ENCODE data around the gene ZNF618. TPM values are rescaled to one million over a fixed set of nuclear protein-coding genes. Genes with fewer than 3 reads are reported as not detected.

ZNF618 gene
- total RNA-seq, 4 donors from 2014 or later, result 0.26 to 1.2 (median 1.0) TPM

DNA sequence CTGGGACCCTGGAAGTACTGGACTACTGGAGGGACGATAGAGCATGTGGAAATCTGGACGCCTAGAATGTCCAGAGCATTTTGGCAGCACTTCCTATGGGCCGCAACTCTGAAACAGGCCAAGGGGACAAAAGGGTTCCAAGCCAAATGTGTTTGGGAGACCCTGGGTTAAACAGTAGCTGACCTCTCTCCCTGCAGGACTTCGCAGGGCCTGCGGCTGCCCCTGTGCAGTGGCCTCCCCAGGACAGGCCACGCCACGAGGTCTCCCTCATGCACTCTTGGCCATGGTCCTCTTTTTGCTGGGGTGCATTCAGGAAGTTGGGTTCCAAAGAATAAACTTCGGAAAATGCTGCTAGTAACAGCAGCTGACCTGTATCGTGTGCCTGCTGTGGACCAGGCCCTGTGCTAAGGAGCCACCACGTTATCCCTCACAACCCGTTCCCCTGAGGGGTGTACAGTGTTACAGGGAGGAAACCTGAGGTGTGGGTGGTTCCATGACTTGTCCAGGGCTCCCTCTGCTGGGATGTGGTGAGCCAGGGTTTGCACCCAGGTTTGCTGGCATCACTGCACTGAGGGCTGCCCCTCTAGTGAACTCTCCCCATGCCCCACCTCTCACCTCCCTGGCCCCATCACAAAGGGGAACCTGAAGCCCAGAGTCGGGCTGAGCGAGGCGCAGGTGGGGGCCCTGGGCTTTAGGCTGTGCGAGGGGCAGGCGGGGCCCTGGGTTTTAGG is 122.6 kb downstream of the ZNF618 start:
- TF ChIP-seq, protein P1, sequence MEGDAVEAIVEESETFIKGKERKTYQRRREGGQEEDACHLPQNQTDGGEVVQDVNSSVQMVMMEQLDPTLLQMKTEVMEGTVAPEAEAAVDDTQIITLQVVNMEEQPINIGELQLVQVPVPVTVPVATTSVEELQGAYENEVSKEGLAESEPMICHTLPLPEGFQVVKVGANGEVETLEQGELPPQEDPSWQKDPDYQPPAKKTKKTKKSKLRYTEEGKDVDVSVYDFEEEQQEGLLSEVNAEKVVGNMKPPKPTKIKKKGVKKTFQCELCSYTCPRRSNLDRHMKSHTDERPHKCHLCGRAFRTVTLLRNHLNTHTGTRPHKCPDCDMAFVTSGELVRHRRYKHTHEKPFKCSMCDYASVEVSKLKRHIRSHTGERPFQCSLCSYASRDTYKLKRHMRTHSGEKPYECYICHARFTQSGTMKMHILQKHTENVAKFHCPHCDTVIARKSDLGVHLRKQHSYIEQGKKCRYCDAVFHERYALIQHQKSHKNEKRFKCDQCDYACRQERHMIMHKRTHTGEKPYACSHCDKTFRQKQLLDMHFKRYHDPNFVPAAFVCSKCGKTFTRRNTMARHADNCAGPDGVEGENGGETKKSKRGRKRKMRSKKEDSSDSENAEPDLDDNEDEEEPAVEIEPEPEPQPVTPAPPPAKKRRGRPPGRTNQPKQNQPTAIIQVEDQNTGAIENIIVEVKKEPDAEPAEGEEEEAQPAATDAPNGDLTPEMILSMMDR (IDR thresholded peaks at IDR 0.05 in 4 of 5, conservative IDR thresholded peaks at IDR 0.05 in 1 of 5), result no peak
- no peak for TF ChIP-seq POLR2A (IDR thresholded peaks at IDR 0.05)
- in situ Hi-C loops (cut with MboI; ENCODE audit: low sequenced_read_pairs in 4 of 4) (no loop called here), intact Hi-C loops (cut with DNase I; ENCODE audit: low total_unique reads) (no loop called here)
- DNase-seq (no peak), ATAC-seq (no peak)
- H3K4me3 ChIP-seq, result no peak overlapping the region
- H3K9me3 ChIP-seq, result no peaks in the 10 kb centered on the region
- H3K36me3 ChIP-seq, result no peaks in the 10 kb centered on the region
- H3K27ac ChIP-seq, result no peak overlapping the region
- H3K4me1 ChIP-seq, result peaks cover 10 to 15% of the 10 kb centered on the region in 2 donors
- H3K27me3 ChIP-seq, result no peaks in the 10 kb centered on the region

- ATAC-seq (peak in 1 of 2 donors; percentile 51), DNase-seq (no peak)
- Histone ChIP-seq H3K4me1 (peaks cover 2 to 15% of the 10 kb centered on the region in 2 donors), H3K9me3 (no peaks in the 10 kb centered on the region), H3K4me3 (no peak overlapping the region), H3K27ac (peak overlapping the region in 1 of 4 donors; percentile 64), H3K36me3 (no peaks in the 10 kb centered on the region), H3K27me3 (no peaks in the 10 kb centered on the region)
- in situ Hi-C loops (cut with MboI; ENCODE audit: low sequenced_read_pairs in 4 of 4) (no loop called here), intact Hi-C loops (cut with DNase I; ENCODE audit: low total_unique reads) (no loop called here)
- TF ChIP-seq, protein P1 (IDR thresholded peaks at IDR 0.05 in 4 of 5, conservative IDR thresholded peaks at IDR 0.05 in 1 of 5), result no peak
- no peak for TF ChIP-seq POLR2A (IDR thresholded peaks at IDR 0.05)
Measured at GRCh38 chr9:113999256-114000062, 123.3 kb downstream of the ZNF618 start.

DNA sequence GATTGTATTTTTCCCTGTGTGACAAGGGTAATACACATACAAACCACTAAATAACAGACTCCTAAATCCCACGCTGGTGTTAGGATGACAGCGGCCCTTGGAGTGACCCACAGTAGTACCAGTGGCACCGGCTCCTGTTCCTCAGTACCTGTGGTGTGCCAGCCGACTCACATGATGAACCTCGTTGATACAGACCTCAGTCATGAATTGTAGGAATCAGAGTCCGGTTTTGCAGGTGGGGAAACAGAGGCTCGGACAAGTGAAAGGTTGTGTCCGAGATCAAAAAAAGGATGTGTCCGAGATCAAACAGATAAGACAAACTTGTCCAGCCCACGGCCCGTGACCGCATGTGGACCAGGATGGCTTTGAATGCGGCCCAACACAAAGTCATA is 124.0 kb downstream of the ZNF618 start:
- intact Hi-C loops (cut with DNase I; ENCODE audit: low total_unique reads), result no loop called here
- TF ChIP-seq, protein P1 (IDR thresholded peaks at IDR 0.05 in 4 of 5, conservative IDR thresholded peaks at IDR 0.05 in 1 of 5), result no peak
- no peak for TF ChIP-seq POLR2A (IDR thresholded peaks at IDR 0.05)
- no peak overlapping the region for H3K4me3 ChIP-seq
- H3K36me3 ChIP-seq, result no peaks in the 10 kb centered on the region
- ATAC-seq (peak in 1 of 2 donors; percentile 46), DNase-seq (no peak)
- H3K9me3 ChIP-seq, result no peaks in the 10 kb centered on the region
- H3K4me1 ChIP-seq, result peaks cover 0 to 18% of the 10 kb centered on the region in 2 donors
- in situ Hi-C loops (cut with MboI; ENCODE audit: low sequenced_read_pairs in 4 of 4), result no loop called here
- peak overlapping the region in 1 of 4 donors; percentile 64 for H3K27ac ChIP-seq
- no peaks in the 10 kb centered on the region for H3K27me3 ChIP-seq

DNA sequence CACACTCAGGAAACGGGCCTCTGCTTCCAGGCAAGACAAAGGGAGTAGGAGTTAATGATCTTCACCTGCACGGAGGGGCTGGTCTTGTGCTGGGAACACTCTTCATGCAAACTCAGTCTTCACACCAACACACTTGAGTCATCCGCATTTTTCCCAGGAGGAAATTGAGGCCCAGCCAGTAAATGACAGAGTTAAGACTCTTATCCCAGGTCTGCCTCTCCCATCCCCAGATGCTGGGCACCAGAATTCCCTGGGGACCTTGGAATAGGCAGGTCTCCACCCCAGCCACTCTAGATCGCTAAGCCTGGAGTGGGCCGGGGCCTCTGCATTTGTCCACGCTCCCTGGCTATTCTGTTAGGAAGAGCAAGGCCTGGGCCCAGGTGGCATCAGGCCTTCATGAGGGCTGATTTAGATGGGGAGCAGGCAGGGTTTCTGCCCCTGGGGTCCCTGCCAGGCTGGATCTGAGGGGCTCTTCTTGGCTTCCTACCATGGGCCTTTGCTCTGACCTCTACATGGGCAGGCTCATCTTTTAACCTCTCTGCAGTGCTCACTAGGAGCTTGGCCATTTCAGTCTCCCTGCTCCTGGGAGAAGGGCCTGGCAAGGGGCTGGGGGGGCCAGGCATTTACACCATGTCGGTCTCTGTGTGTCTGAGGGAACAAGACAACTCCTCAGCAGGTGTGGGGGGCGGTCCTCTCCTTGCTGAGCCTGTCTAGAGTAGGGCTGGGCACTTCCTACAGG is 124.7 kb downstream of the ZNF618 start:
- H3K9me3 ChIP-seq, result no peaks in the 10 kb centered on the region
- no peak overlapping the region for H3K4me3 ChIP-seq
- in situ Hi-C loops (cut with MboI; ENCODE audit: low sequenced_read_pairs in 4 of 4) (no loop called here), intact Hi-C loops (cut with DNase I; ENCODE audit: low total_unique reads) (no loop called here)
- H3K27ac ChIP-seq, result no peak overlapping the region
- peaks cover 0 to 18% of the 10 kb centered on the region in 2 donors for H3K4me1 ChIP-seq
- H3K36me3 ChIP-seq, result no peaks in the 10 kb centered on the region
- ATAC-seq (no peak), DNase-seq (no peak)
- no peaks in the 10 kb centered on the region for H3K27me3 ChIP-seq
- TF ChIP-seq, protein P1 (IDR thresholded peaks at IDR 0.05 in 4 of 5, conservative IDR thresholded peaks at IDR 0.05 in 1 of 5), result no peak
- no peak for TF ChIP-seq POLR2A (IDR thresholded peaks at IDR 0.05)
